ENCODE results near the gene DYNC2LI1.

The DYNC2LI1 gene

GRCh38 chr2:43848214-43848613 is 74.4 kb downstream of the DYNC2LI1 start:
- TF ChIP-seq CTCF (IDR thresholded peaks at IDR 0.05; ENCODE audit: control insufficient read depth, insufficient read depth, low read depth, low read length, missing control alignments): no peak
- no peak for DNase-seq (ENCODE audit: low read depth)
- H3K4me3 ChIP-seq (ENCODE audit: control insufficient read depth, low read depth, low read length): no peak overlapping the region

- no peak for DNase-seq (ENCODE audit: low read depth)
- no peak for TF ChIP-seq CTCF (IDR thresholded peaks at IDR 0.05; ENCODE audit: control insufficient read depth, insufficient read depth, low read depth, low read length, missing control alignments)
Observed at GRCh38 chr2:43851011-43851980, 77.5 kb downstream of the DYNC2LI1 start.

GRCh38 chr2:43852196-43852730 is 78.4 kb downstream of the DYNC2LI1 start:
- DNase-seq (ENCODE audit: low read depth): no peak
- H3K4me3 ChIP-seq (ENCODE audit: control insufficient read depth, low read depth, low read length): no peak overlapping the region
- no peak for TF ChIP-seq CTCF (IDR thresholded peaks at IDR 0.05; ENCODE audit: control insufficient read depth, insufficient read depth, low read depth, low read length, missing control alignments)

More at GRCh38 chr2:43851011-43851980, 77.5 kb downstream of the DYNC2LI1 start:
- H3K4me3 ChIP-seq (ENCODE audit: control insufficient read depth, low read depth, low read length): no peak overlapping the region

- DNase-seq (ENCODE audit: low read depth): no peak
Observed at GRCh38 chr2:43853141-43854081, 79.6 kb downstream of the DYNC2LI1 start.

GRCh38 chr2:43854671-43855070 is 80.8 kb downstream of the DYNC2LI1 start:
- no peak for DNase-seq (ENCODE audit: low read depth)
- no peak overlapping the region for H3K4me3 ChIP-seq (ENCODE audit: control insufficient read depth, low read depth, low read length)
- TF ChIP-seq CTCF (IDR thresholded peaks at IDR 0.05; ENCODE audit: control insufficient read depth, insufficient read depth, low read depth, low read length, missing control alignments): no peak

More at GRCh38 chr2:43853141-43854081, 79.6 kb downstream of the DYNC2LI1 start:
- TF ChIP-seq CTCF (IDR thresholded peaks at IDR 0.05; ENCODE audit: control insufficient read depth, insufficient read depth, low read depth, low read length, missing control alignments): no peak
- no peak overlapping the region for H3K4me3 ChIP-seq (ENCODE audit: control insufficient read depth, low read depth, low read length)

- no peak for DNase-seq (ENCODE audit: low read depth)
- no peak for TF ChIP-seq CTCF (IDR thresholded peaks at IDR 0.05; ENCODE audit: control insufficient read depth, insufficient read depth, low read depth, low read length, missing control alignments)
Observed at GRCh38 chr2:43855292-43855691, 81.5 kb downstream of the DYNC2LI1 start.

More at GRCh38 chr2:43855292-43855691, 81.5 kb downstream of the DYNC2LI1 start:
- H3K4me3 ChIP-seq (ENCODE audit: control insufficient read depth, low read depth, low read length): no peak overlapping the region

All from AG09309 (cell line).